ENCODE results near the gene MSRB1.

Gene MSRB1

GRCh38 chr16:1942810-1943726, at the start of gene MSRB1:
Gene MSRB1 (minus strand): TSS chr16:1943199. CDS start chr16:1943156, 43 bp downstream.
- Histone ChIP-seq H3K4me3 (IDR thresholded peaks at IDR 0.05; ENCODE audit: insufficient read depth, low read depth, low read length) (no peak within 1 kb of the TSS), H3K36me3 (ENCODE audit: insufficient read depth) (no peaks in the 10 kb centered on the region), H2AFZ (ENCODE audit: low read depth) (peak within 1 kb of the TSS; percentile 95), H4K20me1 (ENCODE audit: insufficient read depth) (no peaks in the 10 kb centered on the region), H3K4me1 (ENCODE audit: low read depth, poor library complexity, severe bottlenecking) (peaks cover 18% of the 10 kb centered on the region), H3K79me2 (ENCODE audit: insufficient read depth, low read depth) (no peaks in the 10 kb centered on the region), H3K27ac (no peak within 1 kb of the TSS), H3K27me3 (ENCODE audit: insufficient read depth, low read depth) (no peaks in the 10 kb centered on the region), H3K9ac (peak within 1 kb of the TSS; percentile 25; the same call in 1 of the 2 replicates), H3K4me2 (peak within 1 kb of the TSS; percentile 97)
- TF ChIP-seq CTCF (conservative IDR thresholded peaks at IDR 0.05; ENCODE audit: low read depth, low read length): no peak

GRCh38 chr16:1991948-1992703, 49.1 kb upstream of the MSRB1 start:
- Histone ChIP-seq H3K79me2 (ENCODE audit: insufficient read depth, low read depth) (no peaks in the 10 kb centered on the region), H3K27ac (no peak overlapping the region), H3K4me1 (ENCODE audit: low read depth, poor library complexity, severe bottlenecking) (peaks cover 23% of the 10 kb centered on the region), H3K27me3 (ENCODE audit: insufficient read depth, low read depth) (peaks cover 5% of the 10 kb centered on the region), H3K4me2 (peak overlapping the region; percentile 31; the same call in 1 of the 2 replicates), H3K4me3 (IDR thresholded peaks at IDR 0.05; ENCODE audit: insufficient read depth, low read depth, low read length) (no peak overlapping the region), H2AFZ (ENCODE audit: low read depth) (peak overlapping the region; percentile 81), H4K20me1 (ENCODE audit: insufficient read depth) (no peaks in the 10 kb centered on the region), H3K9ac (no peak overlapping the region), H3K36me3 (ENCODE audit: insufficient read depth) (no peaks in the 10 kb centered on the region)
- no peak for TF ChIP-seq CTCF (conservative IDR thresholded peaks at IDR 0.05; ENCODE audit: low read depth, low read length)

GRCh38 chr16:1991588-1991947, 48.6 kb upstream of the MSRB1 start:
- Histone ChIP-seq H3K36me3 (ENCODE audit: insufficient read depth) (no peaks in the 10 kb centered on the region), H4K20me1 (ENCODE audit: insufficient read depth) (no peaks in the 10 kb centered on the region), H3K27me3 (ENCODE audit: insufficient read depth, low read depth) (peaks cover 5% of the 10 kb centered on the region), H3K79me2 (ENCODE audit: insufficient read depth, low read depth) (no peaks in the 10 kb centered on the region), H3K27ac (no peak overlapping the region), H2AFZ (ENCODE audit: low read depth) (no peak overlapping the region), H3K9ac (no peak overlapping the region), H3K4me1 (ENCODE audit: low read depth, poor library complexity, severe bottlenecking) (peaks cover 23% of the 10 kb centered on the region), H3K4me3 (IDR thresholded peaks at IDR 0.05; ENCODE audit: insufficient read depth, low read depth, low read length) (no peak overlapping the region), H3K4me2 (peak overlapping the region; percentile 31; the same call in 1 of the 2 replicates)
- no peak for TF ChIP-seq CTCF (conservative IDR thresholded peaks at IDR 0.05; ENCODE audit: low read depth, low read length)

- no peak overlapping the region for H3K4me3 ChIP-seq (IDR thresholded peaks at IDR 0.05; ENCODE audit: insufficient read depth, low read depth, low read length)
- H3K36me3 ChIP-seq (ENCODE audit: insufficient read depth): no peaks in the 10 kb centered on the region
- peak overlapping the region; percentile 47; the same call in 1 of the 2 replicates for H3K4me2 ChIP-seq
- H4K20me1 ChIP-seq (ENCODE audit: insufficient read depth): no peaks in the 10 kb centered on the region
- peaks cover 23% of the 10 kb centered on the region for H3K4me1 ChIP-seq (ENCODE audit: low read depth, poor library complexity, severe bottlenecking)
- H3K9ac ChIP-seq: no peak overlapping the region
- H3K27me3 ChIP-seq (ENCODE audit: insufficient read depth, low read depth): peaks cover 5% of the 10 kb centered on the region
- no peak for TF ChIP-seq CTCF (conservative IDR thresholded peaks at IDR 0.05; ENCODE audit: low read depth, low read length)
- no peak overlapping the region for H2AFZ ChIP-seq (ENCODE audit: low read depth)
- no peak overlapping the region for H3K27ac ChIP-seq
- H3K79me2 ChIP-seq (ENCODE audit: insufficient read depth, low read depth): no peaks in the 10 kb centered on the region
These were observed 48.1 kb upstream of the MSRB1 start for GRCh38 chr16:1991135-1991551.
